22Rv1 (cell line): ENCODE results near the gene MFGE8.
"Not testable (repeated sequence)": the region's sequence is repeated elsewhere in the genome, so short reads cannot be mapped to it uniquely, and the experiment has no call there.

Experiments
- ZFX ChIP-seq: fragments of 450-650 bp; IDR thresholded peaks from 2 replicates; pipeline ENCODE4 v1.6.1; 2017; ENCODE audit warnings: antibody characterized with exemption, borderline replicate concordance
- TF ChIP-seq, protein P1 (sequence below): fragments of 450-650 bp; IDR thresholded peaks from 2 replicates; pipeline ENCODE4 v1.5.1; 2017; ENCODE audit warnings: mild to moderate bottlenecking

DNA sequence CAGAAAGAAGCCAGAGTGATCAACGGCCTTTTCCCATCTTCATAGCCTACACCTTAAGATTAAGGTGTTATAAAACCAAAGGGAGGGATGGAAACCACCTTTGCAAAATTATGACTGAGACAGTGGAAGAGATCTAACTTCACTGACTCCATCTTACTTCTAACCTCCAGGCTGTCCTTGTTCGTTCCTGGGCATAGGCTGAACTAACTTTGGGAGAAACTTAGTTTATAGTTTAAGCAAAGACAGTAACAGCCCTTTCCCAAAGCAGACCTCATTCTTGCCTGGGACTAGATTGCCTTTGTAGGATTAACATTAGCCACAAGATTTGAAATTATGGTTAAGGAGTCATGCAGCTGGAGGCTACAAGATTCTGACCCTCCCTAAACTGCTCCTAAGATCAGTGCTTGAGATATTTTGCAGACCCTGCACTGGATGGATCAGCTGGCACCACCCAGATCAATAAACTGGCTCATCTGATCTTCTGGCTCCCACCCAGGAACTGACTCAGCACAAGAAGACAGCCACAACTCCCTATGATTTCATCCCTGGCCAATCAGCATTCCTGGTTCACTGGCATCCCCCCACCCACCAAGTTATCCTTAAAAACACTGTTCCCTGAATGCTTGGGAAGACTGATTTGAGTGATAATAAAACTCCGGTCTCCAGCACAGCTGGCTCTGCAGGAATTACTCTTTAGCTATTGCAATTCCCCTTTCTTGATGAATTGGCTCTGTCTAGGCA, 16.3 kb upstream of the MFGE8 start:
- TF ChIP-seq, protein P1, sequence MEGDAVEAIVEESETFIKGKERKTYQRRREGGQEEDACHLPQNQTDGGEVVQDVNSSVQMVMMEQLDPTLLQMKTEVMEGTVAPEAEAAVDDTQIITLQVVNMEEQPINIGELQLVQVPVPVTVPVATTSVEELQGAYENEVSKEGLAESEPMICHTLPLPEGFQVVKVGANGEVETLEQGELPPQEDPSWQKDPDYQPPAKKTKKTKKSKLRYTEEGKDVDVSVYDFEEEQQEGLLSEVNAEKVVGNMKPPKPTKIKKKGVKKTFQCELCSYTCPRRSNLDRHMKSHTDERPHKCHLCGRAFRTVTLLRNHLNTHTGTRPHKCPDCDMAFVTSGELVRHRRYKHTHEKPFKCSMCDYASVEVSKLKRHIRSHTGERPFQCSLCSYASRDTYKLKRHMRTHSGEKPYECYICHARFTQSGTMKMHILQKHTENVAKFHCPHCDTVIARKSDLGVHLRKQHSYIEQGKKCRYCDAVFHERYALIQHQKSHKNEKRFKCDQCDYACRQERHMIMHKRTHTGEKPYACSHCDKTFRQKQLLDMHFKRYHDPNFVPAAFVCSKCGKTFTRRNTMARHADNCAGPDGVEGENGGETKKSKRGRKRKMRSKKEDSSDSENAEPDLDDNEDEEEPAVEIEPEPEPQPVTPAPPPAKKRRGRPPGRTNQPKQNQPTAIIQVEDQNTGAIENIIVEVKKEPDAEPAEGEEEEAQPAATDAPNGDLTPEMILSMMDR, result not testable (repeated sequence)
- not testable (repeated sequence) for TF ChIP-seq ZFX
